Measurements from ENCODE around the gene RARRES1. TPM values are rescaled to one million over a fixed set of nuclear protein-coding genes. Genes with fewer than 3 reads are reported as not detected.

Gene RARRES1
- polyA plus RNA-seq, 2 of the 4 experiments (the other 2 are of a cell fraction) = 10.9 to 33.4 TPM

DNA sequence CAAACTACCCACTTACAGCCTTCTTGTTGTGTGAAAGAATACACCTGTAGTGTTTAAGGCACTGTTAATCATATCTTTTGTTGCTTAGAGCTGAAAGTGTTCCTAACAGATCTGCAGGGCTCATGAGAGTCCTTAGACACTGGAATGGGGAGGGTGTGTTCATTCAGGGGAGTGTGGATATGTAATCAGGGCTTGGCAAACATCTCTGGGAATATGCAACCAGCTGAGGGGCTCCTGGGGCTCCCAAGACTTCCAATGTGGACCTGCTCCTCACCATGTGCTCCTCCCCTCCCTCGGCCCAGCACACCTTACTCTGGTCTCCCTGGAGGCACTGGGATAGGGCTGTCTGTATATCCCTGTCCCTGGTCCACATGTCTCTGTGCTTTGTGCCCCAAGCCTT is 39.3 kb upstream of the RARRES1 start:
- peak in 1 of 2 experiments; percentile 11 for DNase-seq (ENCODE audit: low read depth in 1 of 2, low spot score in 1 of 2)

More for the DNA sequence above, 39.3 kb upstream of the RARRES1 start:
- FAIRE-seq (no peak), ATAC-seq (no peak)
- TF ChIP-seq RAD21 (conservative IDR thresholded peaks at IDR 0.05 in 1 of 2, IDR thresholded peaks at IDR 0.05 in 1 of 2) (no peak), NPAS2 (CRISPR knock-in tag; IDR thresholded peaks at IDR 0.05; ENCODE audit: borderline replicate concordance) (no peak), REST (IDR thresholded peaks at IDR 0.05) (no peak), KDM5A (IDR thresholded peaks at IDR 0.05) (no peak), BHLHE40 (IDR thresholded peaks at IDR 0.05; ENCODE audit: low read depth, low read length) (no peak), E2F6 (IDR thresholded peaks at IDR 0.05; ENCODE audit: borderline replicate concordance, low read depth) (no peak), HOXB13 (CRISPR knock-in tag; IDR thresholded peaks at IDR 0.05; ENCODE audit: low read depth) (no peak), TFCP2L1 (CRISPR knock-in tag; IDR thresholded peaks at IDR 0.05) (no peak), SREBF2 (IDR thresholded peaks at IDR 0.05) (no peak), ZNF302 (CRISPR knock-in tag; IDR thresholded peaks at IDR 0.05) (no peak), ESRRA (IDR thresholded peaks at IDR 0.05; ENCODE audit: borderline replicate concordance, low read length) (no peak), ZFP36 (IDR thresholded peaks at IDR 0.05; ENCODE audit: borderline replicate concordance, partially characterized antibody) (no peak), RFX5 (IDR thresholded peaks at IDR 0.05) (no peak)
- TF ChIP-seq, protein P1, sequence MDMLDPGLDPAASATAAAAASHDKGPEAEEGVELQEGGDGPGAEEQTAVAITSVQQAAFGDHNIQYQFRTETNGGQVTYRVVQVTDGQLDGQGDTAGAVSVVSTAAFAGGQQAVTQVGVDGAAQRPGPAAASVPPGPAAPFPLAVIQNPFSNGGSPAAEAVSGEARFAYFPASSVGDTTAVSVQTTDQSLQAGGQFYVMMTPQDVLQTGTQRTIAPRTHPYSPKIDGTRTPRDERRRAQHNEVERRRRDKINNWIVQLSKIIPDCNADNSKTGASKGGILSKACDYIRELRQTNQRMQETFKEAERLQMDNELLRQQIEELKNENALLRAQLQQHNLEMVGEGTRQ (IDR thresholded peaks at IDR 0.05) = no peak
- TF ChIP-seq, protein P2, sequence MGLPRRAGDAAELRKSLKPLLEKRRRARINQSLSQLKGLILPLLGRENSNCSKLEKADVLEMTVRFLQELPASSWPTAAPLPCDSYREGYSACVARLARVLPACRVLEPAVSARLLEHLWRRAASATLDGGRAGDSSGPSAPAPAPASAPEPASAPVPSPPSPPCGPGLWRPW (IDR thresholded peaks at IDR 0.05) = no peak
- TF ChIP-seq, protein P3, sequence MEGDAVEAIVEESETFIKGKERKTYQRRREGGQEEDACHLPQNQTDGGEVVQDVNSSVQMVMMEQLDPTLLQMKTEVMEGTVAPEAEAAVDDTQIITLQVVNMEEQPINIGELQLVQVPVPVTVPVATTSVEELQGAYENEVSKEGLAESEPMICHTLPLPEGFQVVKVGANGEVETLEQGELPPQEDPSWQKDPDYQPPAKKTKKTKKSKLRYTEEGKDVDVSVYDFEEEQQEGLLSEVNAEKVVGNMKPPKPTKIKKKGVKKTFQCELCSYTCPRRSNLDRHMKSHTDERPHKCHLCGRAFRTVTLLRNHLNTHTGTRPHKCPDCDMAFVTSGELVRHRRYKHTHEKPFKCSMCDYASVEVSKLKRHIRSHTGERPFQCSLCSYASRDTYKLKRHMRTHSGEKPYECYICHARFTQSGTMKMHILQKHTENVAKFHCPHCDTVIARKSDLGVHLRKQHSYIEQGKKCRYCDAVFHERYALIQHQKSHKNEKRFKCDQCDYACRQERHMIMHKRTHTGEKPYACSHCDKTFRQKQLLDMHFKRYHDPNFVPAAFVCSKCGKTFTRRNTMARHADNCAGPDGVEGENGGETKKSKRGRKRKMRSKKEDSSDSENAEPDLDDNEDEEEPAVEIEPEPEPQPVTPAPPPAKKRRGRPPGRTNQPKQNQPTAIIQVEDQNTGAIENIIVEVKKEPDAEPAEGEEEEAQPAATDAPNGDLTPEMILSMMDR (IDR thresholded peaks at IDR 0.05) = no peak
- TF ChIP-seq, protein P4, sequence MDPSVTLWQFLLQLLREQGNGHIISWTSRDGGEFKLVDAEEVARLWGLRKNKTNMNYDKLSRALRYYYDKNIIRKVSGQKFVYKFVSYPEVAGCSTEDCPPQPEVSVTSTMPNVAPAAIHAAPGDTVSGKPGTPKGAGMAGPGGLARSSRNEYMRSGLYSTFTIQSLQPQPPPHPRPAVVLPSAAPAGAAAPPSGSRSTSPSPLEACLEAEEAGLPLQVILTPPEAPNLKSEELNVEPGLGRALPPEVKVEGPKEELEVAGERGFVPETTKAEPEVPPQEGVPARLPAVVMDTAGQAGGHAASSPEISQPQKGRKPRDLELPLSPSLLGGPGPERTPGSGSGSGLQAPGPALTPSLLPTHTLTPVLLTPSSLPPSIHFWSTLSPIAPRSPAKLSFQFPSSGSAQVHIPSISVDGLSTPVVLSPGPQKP (IDR thresholded peaks at IDR 0.05; ENCODE audit: low read depth, low read length) = no peak
- peak overlapping the region; percentile 54 to 89; a peak in 5 of 6 replicates for H3K27ac ChIP-seq
- no peak overlapping the region for H3K4me2 ChIP-seq
- H3K4me3 ChIP-seq = no peak overlapping the region
- ChIA-PET CTCF (interaction anchor here (0.6 to 2.1 kb wide), 6 partner anchors 12 to 166 kb away, joined by 3 to 9 read pairs (median 3); partner anchors contain the start of gene LXN), POLR2A (interaction anchor here (0.7 kb wide), 1 partner anchor 1200 kb away, joined by 3 read pairs; no protein-coding TSS in a partner anchor)
- WGBS (ENCODE audit: missing lambda C conversion rate) = 79% methylated on average over 1 of the region's 1 CpG
- no peaks in the 10 kb centered on the region for H3K9me3 ChIP-seq
- H3K4me1 ChIP-seq = peaks cover 82% of the 10 kb centered on the region
